WERI-Rb-1 (cell line): ENCODE measurements around the gene PSAP.

Experiments
- DNase-seq: peaks from one replicate; pipeline ENCODE4 v3.0.0-alpha.2; 2020
- H3K27ac ChIP-seq: fragments of 250-450 bp; sonication (Bioruptor Pico); 2 replicates; pipeline ENCODE4 v1.5.1; 2020; ENCODE audit warnings: mild to moderate bottlenecking, moderate library complexity
- H3K27me3 ChIP-seq: fragments of 250-450 bp; sonication (Bioruptor Pico); 2 replicates; pipeline ENCODE4 v1.5.1; 2021; ENCODE audit warnings: mild to moderate bottlenecking, low read depth, moderate library complexity; ENCODE audit not compliant: insufficient read depth, severe bottlenecking
- H3K36me3 ChIP-seq: fragments of 250-450 bp; sonication (Bioruptor Pico); 2 replicates; pipeline ENCODE4 v1.5.1; 2020; ENCODE audit warnings: mild to moderate bottlenecking, moderate library complexity
- H3K4me3 ChIP-seq: 2 replicates; pipeline ENCODE4 v1.5.1; 2011; ENCODE audit warnings: low read depth, mild to moderate bottlenecking, control low read depth, low read length
- H3K9me3 ChIP-seq: fragments of 250-450 bp; sonication (Bioruptor Pico); 2 replicates; pipeline ENCODE4 v1.5.1; 2021; ENCODE audit warnings: mild to moderate bottlenecking, moderate library complexity; ENCODE audit not compliant: severe bottlenecking
- CTCF ChIP-seq: IDR thresholded peaks from 2 replicates; pipeline ENCODE4 v1.5.1; 2011; ENCODE audit warnings: low read depth, mild to moderate bottlenecking, control low read depth, inconsistent platforms, low read length

The PSAP gene

GRCh38 chr10:71788954-71789353, 62.1 kb downstream of the PSAP start:
- DNase-seq: no peak
- Histone ChIP-seq H3K36me3 (peaks cover 15% of the 10 kb centered on the region), H3K27me3 (no peaks in the 10 kb centered on the region), H3K27ac (no peak overlapping the region), H3K4me3 (no peak overlapping the region), H3K9me3 (no peaks in the 10 kb centered on the region)
- TF ChIP-seq CTCF: no peak

GRCh38 chr10:71784679-71785272, 66.3 kb downstream of the PSAP start:
- Histone ChIP-seq H3K4me3 (no peak overlapping the region), H3K27me3 (no peaks in the 10 kb centered on the region), H3K27ac (no peak overlapping the region), H3K36me3 (peaks cover 13% of the 10 kb centered on the region), H3K9me3 (no peaks in the 10 kb centered on the region)
- no peak for DNase-seq
- no peak for TF ChIP-seq CTCF

GRCh38 chr10:71783917-71784678, 67.0 kb downstream of the PSAP start:
- Histone ChIP-seq H3K27ac (no peak overlapping the region), H3K4me3 (no peak overlapping the region), H3K27me3 (no peaks in the 10 kb centered on the region), H3K9me3 (no peaks in the 10 kb centered on the region), H3K36me3 (peaks cover 20% of the 10 kb centered on the region)
- no peak for TF ChIP-seq CTCF
- no peak for DNase-seq

GRCh38 chr10:71782917-71783490, 68.0 kb downstream of the PSAP start:
- DNase-seq: no peak
- Histone ChIP-seq H3K9me3 (no peaks in the 10 kb centered on the region), H3K4me3 (no peak overlapping the region), H3K36me3 (peaks cover 21% of the 10 kb centered on the region), H3K27ac (no peak overlapping the region), H3K27me3 (no peaks in the 10 kb centered on the region)
- no peak for TF ChIP-seq CTCF

- DNase-seq: no peak
- no peak overlapping the region for H3K4me3 ChIP-seq
- H3K27ac ChIP-seq: no peak overlapping the region
- peaks cover 2% of the 10 kb centered on the region for H3K9me3 ChIP-seq
- TF ChIP-seq CTCF: no peak
- H3K36me3 ChIP-seq: peaks cover 21% of the 10 kb centered on the region
- no peaks in the 10 kb centered on the region for H3K27me3 ChIP-seq
Measured at GRCh38 chr10:71782221-71782916, 68.7 kb downstream of the PSAP start.
